H9 (cell line): Measurements from ENCODE around the gene GNAI2. TPM values are rescaled to one million over a fixed set of nuclear protein-coding genes. Genes with fewer than 3 reads are reported as not detected.
A peak's percentile ranks its signal among the peaks of the same experiment; 100 is the strongest.

Experiments
- DNase-seq: peaks from one replicate; pipeline ENCODE4 v3.0.0-alpha.2; 2017
- H2AFZ ChIP-seq: one replicate; pipeline ENCODE4 v1.6.1; 2013; ENCODE audit warnings: mild to moderate bottlenecking, low read length, control low read depth, moderate library complexity
- H2AK5ac ChIP-seq: 2 replicates; pipeline ENCODE4 v1.6.1; 2013; ENCODE audit warnings: low read length, control low read depth, mixed read lengths; ENCODE audit not compliant: insufficient read length
- H2BK120ac ChIP-seq: one replicate; pipeline ENCODE4 v1.6.1; 2013; ENCODE audit warnings: low read depth, mild to moderate bottlenecking, low read length, control low read depth, inconsistent platforms; ENCODE audit not compliant: poor library complexity, severe bottlenecking
- H2BK12ac ChIP-seq: 2 replicates; pipeline ENCODE4 v1.6.1; 2013; ENCODE audit warnings: low read length, control low read depth, mixed read lengths, low read depth; ENCODE audit not compliant: insufficient read length
- H2BK15ac ChIP-seq: 2 replicates; pipeline ENCODE4 v1.6.1; 2013; ENCODE audit warnings: low read depth, low read length, control low read depth
- H2BK20ac ChIP-seq: one replicate; pipeline ENCODE4 v1.6.1; 2013; ENCODE audit warnings: low read depth, mild to moderate bottlenecking, low read length, control low read depth, inconsistent platforms; ENCODE audit not compliant: poor library complexity, severe bottlenecking
- H2BK5ac ChIP-seq: 2 replicates; pipeline ENCODE4 v1.6.1; 2013; ENCODE audit warnings: low read length, control low read depth, mixed read lengths; ENCODE audit not compliant: insufficient read length
- H3K14ac ChIP-seq: 2 replicates; pipeline ENCODE4 v1.6.1; 2013; ENCODE audit warnings: low read length, control low read depth; ENCODE audit not compliant: insufficient read depth
- H3K18ac ChIP-seq: 2 replicates; pipeline ENCODE4 v1.6.1; 2013; ENCODE audit warnings: low read depth, mild to moderate bottlenecking, mixed read lengths, low read length, control low read depth; ENCODE audit not compliant: insufficient read length
- H3K23ac ChIP-seq: 2 replicates; pipeline ENCODE4 v1.6.1; 2013; ENCODE audit warnings: low read length, control low read depth, mixed read lengths, low read depth; ENCODE audit not compliant: insufficient read length
- H3K23me2 ChIP-seq: 2 replicates; pipeline ENCODE4 v1.6.1; 2013; ENCODE audit warnings: low read depth, mild to moderate bottlenecking, mixed read lengths, low read length, control low read depth; ENCODE audit not compliant: insufficient read length, poor library complexity, severe bottlenecking
- H3K27ac ChIP-seq: 2 replicates; pipeline ENCODE4 v1.5.1; 2013; ENCODE audit warnings: low read length, control low read depth, mixed read lengths, low read depth; ENCODE audit not compliant: insufficient read length
- H3K27me3 ChIP-seq: 2 replicates; pipeline ENCODE4 v1.6.1; 2013; ENCODE audit warnings: low read length, control low read depth, inconsistent platforms; ENCODE audit not compliant: insufficient read depth
- H3K4ac ChIP-seq: 2 replicates; pipeline ENCODE4 v1.6.1; 2013; ENCODE audit warnings: low read depth, mild to moderate bottlenecking, control low read depth, inconsistent platforms, low read length, moderate library complexity
- H3K4me1 ChIP-seq: 2 replicates; pipeline ENCODE4 v1.6.1; 2013; ENCODE audit warnings: low read length, control low read depth, inconsistent platforms; ENCODE audit not compliant: insufficient read depth
- H3K4me2 ChIP-seq: 2 replicates; pipeline ENCODE4 v1.6.1; 2013; ENCODE audit warnings: low read length, control low read depth, mixed read lengths; ENCODE audit not compliant: insufficient read length, insufficient read depth
- H3K56ac ChIP-seq: 2 replicates; pipeline ENCODE4 v1.6.1; 2013; ENCODE audit warnings: low read depth, mild to moderate bottlenecking, mixed read lengths, low read length, control low read depth; ENCODE audit not compliant: insufficient read length
- H3K79me1 ChIP-seq: 2 replicates; pipeline ENCODE4 v1.6.1; 2013; ENCODE audit warnings: low read depth, mild to moderate bottlenecking, moderate library complexity, low read length, control low read depth, inconsistent platforms; ENCODE audit not compliant: insufficient read depth, poor library complexity, severe bottlenecking
- H3K79me2 ChIP-seq: 2 replicates; pipeline ENCODE4 v1.6.1; 2013; ENCODE audit warnings: low read length, control low read depth, inconsistent platforms; ENCODE audit not compliant: insufficient read depth
- H3K9ac ChIP-seq: 2 replicates; pipeline ENCODE4 v1.6.1; 2013; ENCODE audit warnings: low read length, control low read depth, mixed read lengths; ENCODE audit not compliant: insufficient read length; ENCODE audit errors: extremely low read depth
- H3K9me3 ChIP-seq: one replicate; pipeline ENCODE4 v1.6.1; 2013; ENCODE audit warnings: low read depth, low read length, inconsistent platforms; ENCODE audit not compliant: control insufficient read depth
- H3T11ph ChIP-seq: one replicate; pipeline ENCODE4 v1.6.1; 2013; ENCODE audit warnings: mild to moderate bottlenecking, low read length, control low read depth, inconsistent platforms
- H4K20me1 ChIP-seq: one replicate; pipeline ENCODE4 v1.6.1; 2013; ENCODE audit not compliant: control insufficient read depth, insufficient read length, insufficient read depth
- H4K5ac ChIP-seq: 2 replicates; pipeline ENCODE4 v1.6.1; 2013; ENCODE audit warnings: low read depth, mild to moderate bottlenecking, mixed read lengths, low read length, control low read depth; ENCODE audit not compliant: insufficient read length
- H4K8ac ChIP-seq: replicated peaks from 2 replicates; pipeline ENCODE4 v1.6.1; 2013; ENCODE audit warnings: low read length, control low read depth, mixed read lengths, low read depth; ENCODE audit not compliant: insufficient read length
- H4K91ac ChIP-seq: 2 replicates; pipeline ENCODE4 v1.6.1; 2013; ENCODE audit warnings: low read depth, mild to moderate bottlenecking, moderate library complexity, mixed read lengths, low read length, control low read depth; ENCODE audit not compliant: insufficient read length
- H3K27ac Mint-ChIP-seq, 3 experiments: 2 replicates in 2 of 3; 3 replicates in 1 of 3; pipeline ENCODE4 v1.8.0; 2020 to 2021; ENCODE audit warnings: mixed read lengths in 3 of 3, mild to moderate bottlenecking in 1 of 3, moderate library complexity in 1 of 3
- H3K27me3 Mint-ChIP-seq: 2 replicates; pipeline ENCODE4 v1.8.0; 2021; ENCODE audit warnings: low read depth, mild to moderate bottlenecking, moderate library complexity, mixed read lengths
- H3K36me3 Mint-ChIP-seq, 3 experiments: 2 replicates in 2 of 3; 3 replicates in 1 of 3; pipeline ENCODE4 v1.8.0; 2020 to 2021; ENCODE audit warnings: low read depth in 3 of 3, mixed read lengths in 3 of 3; ENCODE audit not compliant: insufficient read depth in 1 of 3
- H3K4me1 Mint-ChIP-seq, 2 experiments: 2 replicates each; pipeline ENCODE4 v1.8.0; 2020; ENCODE audit warnings: mixed read lengths in 2 of 2
- H3K4me3 Mint-ChIP-seq, 2 experiments: 2 replicates in 1 of 2; 3 replicates in 1 of 2; pipeline ENCODE4 v1.8.0; 2020 to 2021; ENCODE audit warnings: mild to moderate bottlenecking in 2 of 2, mixed read lengths in 2 of 2, moderate library complexity in 1 of 2
- H3K9me3 Mint-ChIP-seq, 2 experiments: 2 replicates in 1 of 2; 3 replicates in 1 of 2; pipeline ENCODE4 v1.8.0; 2020; ENCODE audit warnings: mild to moderate bottlenecking in 2 of 2, mixed read lengths in 2 of 2, moderate library complexity in 1 of 2
- CTCF ChIP-seq: fragments of 200-600 bp; sonication (generic); conservative IDR thresholded peaks from 3 replicates; pipeline ENCODE4 v1.8.0; 2021; ENCODE audit warnings: antibody characterized with exemption, mild to moderate bottlenecking
- WGBS: extraction: QIAGEN DNeasy Blood & Tissue Kit; methylation state at CpG from one replicate; pipeline ENCODE4 v1.1.7; 2013; ENCODE audit warnings: missing lambda C conversion rate, low lambda C conversion rate, mixed read lengths; ENCODE audit not compliant: insufficient read length; ENCODE audit errors: extremely low coverage; 5-methylcytosine and 5-hydroxymethylcytosine counted together
- total RNA-seq: library from RNA; stranded (reverse); gene quantifications from 2 replicates; pipeline ENCODE4 v1.2.1, GENCODE V29; 2021

GNAI2 gene
- total RNA-seq, 1 experiment from 2014 or later: 218 TPM

GRCh38 chr3:50256978-50257890 is 21.2 kb downstream of the GNAI2 start:
- peaks cover 2% of the 10 kb centered on the region for H4K20me1 ChIP-seq
- no CpG with 5 or more reads among the region's 20 CpGs for WGBS

More at GRCh38 chr3:50256978-50257890, 21.2 kb downstream of the GNAI2 start:
- H4K8ac ChIP-seq: no peak overlapping the region
- H3K27ac ChIP-seq: no peak overlapping the region
- H2AK5ac ChIP-seq: no peak overlapping the region
- no peaks in the 10 kb centered on the region for H3K9me3 Mint-ChIP-seq
- H3K9ac ChIP-seq: no peak overlapping the region
- H3K4me1 Mint-ChIP-seq: peaks cover 14 to 33% of the 10 kb centered on the region in 2 experiments
- no peaks in the 10 kb centered on the region for H3K9me3 ChIP-seq
- H3K4me3 Mint-ChIP-seq: no peak overlapping the region
- no peak overlapping the region for H3K18ac ChIP-seq
- H3K14ac ChIP-seq: no peak overlapping the region
- H4K5ac ChIP-seq: no peak overlapping the region
- peaks cover under 1% of the 10 kb centered on the region for H3K79me1 ChIP-seq
- H3K4me2 ChIP-seq: no peak overlapping the region
- H3K36me3 Mint-ChIP-seq: peaks cover 17 to 42% (median 42%) of the 10 kb centered on the region in 3 experiments; a peak in 6 of 7 replicates
- H2BK20ac ChIP-seq: no peak overlapping the region
- H2BK15ac ChIP-seq: no peak overlapping the region
- peak; percentile 74 for DNase-seq
- H2BK12ac ChIP-seq: no peak overlapping the region
- H3K79me2 ChIP-seq: no peaks in the 10 kb centered on the region
- H2BK120ac ChIP-seq: no peak overlapping the region
- peak; percentile 81 for TF ChIP-seq CTCF
- no peak overlapping the region for H3K23ac ChIP-seq
- H3K27me3 Mint-ChIP-seq: no peaks in the 10 kb centered on the region
- no peak overlapping the region for H2AFZ ChIP-seq
- no peak overlapping the region for H4K91ac ChIP-seq
- H3K4me1 ChIP-seq: no peaks in the 10 kb centered on the region
- H2BK5ac ChIP-seq: no peak overlapping the region
- no peaks in the 10 kb centered on the region for H3K23me2 ChIP-seq
- H3K27ac Mint-ChIP-seq: peak overlapping the region in 1 of 3 experiments; percentile 75; a peak in 1 of 7 replicates
- H3T11ph ChIP-seq: no peak overlapping the region
- no peak overlapping the region for H3K56ac ChIP-seq
- H3K27me3 ChIP-seq: no peaks in the 10 kb centered on the region
- no peak overlapping the region for H3K4ac ChIP-seq
